GM12872 (cell line): Measurements from ENCODE around the gene OSTM1.

Experiments used
- TF ChIP-seq, protein P1 (sequence below): IDR thresholded peaks from 3 replicates; pipeline ENCODE4 v1.5.1; 2011; ENCODE audit warnings: low read depth, mild to moderate bottlenecking, low read length, moderate library complexity; ENCODE audit not compliant: insufficient read depth

The OSTM1 gene

DNA sequence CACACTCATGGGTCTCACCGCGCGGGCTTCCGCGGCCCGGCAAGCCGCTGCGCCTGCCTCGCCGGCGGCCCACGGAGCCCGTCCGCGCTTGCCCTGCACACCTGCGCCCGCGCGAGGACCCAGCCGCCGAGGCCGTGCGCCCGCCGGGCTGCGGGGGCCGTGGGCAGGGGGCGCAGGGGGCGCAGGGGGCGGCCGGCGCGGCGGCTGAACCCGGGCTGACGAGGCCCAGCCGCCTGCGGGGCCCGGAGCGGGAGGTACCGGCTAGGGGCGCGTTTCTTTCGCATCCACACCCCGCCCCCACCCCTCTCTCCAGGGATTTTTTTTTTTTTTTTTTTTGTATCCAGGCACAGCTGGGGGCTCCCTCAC lies 43.8 kb upstream of the OSTM1 start:
- TF ChIP-seq, protein P1, sequence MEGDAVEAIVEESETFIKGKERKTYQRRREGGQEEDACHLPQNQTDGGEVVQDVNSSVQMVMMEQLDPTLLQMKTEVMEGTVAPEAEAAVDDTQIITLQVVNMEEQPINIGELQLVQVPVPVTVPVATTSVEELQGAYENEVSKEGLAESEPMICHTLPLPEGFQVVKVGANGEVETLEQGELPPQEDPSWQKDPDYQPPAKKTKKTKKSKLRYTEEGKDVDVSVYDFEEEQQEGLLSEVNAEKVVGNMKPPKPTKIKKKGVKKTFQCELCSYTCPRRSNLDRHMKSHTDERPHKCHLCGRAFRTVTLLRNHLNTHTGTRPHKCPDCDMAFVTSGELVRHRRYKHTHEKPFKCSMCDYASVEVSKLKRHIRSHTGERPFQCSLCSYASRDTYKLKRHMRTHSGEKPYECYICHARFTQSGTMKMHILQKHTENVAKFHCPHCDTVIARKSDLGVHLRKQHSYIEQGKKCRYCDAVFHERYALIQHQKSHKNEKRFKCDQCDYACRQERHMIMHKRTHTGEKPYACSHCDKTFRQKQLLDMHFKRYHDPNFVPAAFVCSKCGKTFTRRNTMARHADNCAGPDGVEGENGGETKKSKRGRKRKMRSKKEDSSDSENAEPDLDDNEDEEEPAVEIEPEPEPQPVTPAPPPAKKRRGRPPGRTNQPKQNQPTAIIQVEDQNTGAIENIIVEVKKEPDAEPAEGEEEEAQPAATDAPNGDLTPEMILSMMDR: no peak

DNA sequence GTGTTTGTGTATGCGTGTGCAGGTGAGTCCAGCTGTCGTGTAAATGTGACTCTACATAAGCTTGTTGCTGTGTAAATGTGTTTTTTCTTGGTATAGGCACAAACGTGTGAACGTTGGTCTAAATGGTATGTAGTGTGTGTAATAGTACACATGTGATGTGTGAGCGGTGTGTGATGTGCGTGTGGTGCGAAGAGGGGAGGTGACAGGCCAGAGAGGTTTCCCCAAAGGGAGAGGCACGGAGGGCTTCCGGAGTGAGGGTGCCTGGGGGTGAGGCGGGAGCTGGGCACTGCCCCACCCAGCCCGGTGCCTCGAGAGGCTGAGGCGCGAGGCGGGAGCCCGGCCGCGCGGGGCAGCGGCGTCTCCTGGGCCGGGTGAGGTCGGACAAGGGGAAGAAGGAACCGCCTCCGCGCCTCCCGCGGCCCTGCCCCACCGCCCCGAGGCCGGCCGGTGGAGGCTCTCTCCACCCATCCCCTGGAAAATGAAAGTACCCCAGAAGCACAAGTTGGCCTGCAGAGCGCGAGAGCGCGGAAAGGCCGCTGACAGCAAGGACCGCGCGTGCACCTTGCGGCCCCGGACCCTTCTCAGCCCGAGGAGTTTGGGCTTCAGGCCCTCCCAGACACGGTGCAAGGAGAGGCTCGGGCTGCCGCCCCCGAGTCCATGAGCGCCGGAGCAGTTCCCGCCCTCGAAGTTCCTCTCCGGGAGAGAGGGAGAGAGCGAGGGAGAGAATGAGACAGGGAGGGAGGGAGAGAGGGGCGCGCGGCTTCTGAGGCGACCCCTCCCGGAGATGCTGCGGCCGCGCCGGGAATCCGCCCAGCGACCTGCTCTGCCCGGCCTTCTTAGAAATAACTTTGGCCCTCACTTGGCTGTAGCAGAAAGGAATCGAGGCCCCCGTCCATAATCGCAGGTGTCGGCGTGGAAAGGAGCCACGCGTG lies 43.2 kb upstream of the OSTM1 start:
- TF ChIP-seq, protein P1: no peak

GRCh38 chr6:108116546-108117426 lies 42.2 kb upstream of the OSTM1 start:
- TF ChIP-seq, protein P1: no peak

- TF ChIP-seq, protein P1: peak; percentile 58; the same call in 2 of the 3 replicates
Observed at GRCh38 chr6:108115598-108116058, 41.1 kb upstream of the OSTM1 start.

GRCh38 chr6:108114841-108115597 lies 40.5 kb upstream of the OSTM1 start:
- TF ChIP-seq, protein P1: no peak

GRCh38 chr6:108113557-108114519 lies 39.3 kb upstream of the OSTM1 start:
- TF ChIP-seq, protein P1: peak; percentile 36; the same call in 2 of the 3 replicates
